Activated naive CD4-positive, alpha-beta T cell treated with anti-CD3 and anti-CD28 coated beads for 36 hours (primary cell): ENCODE results near the gene LRP5. TPM values are rescaled to one million over a fixed set of nuclear protein-coding genes. Genes with fewer than 3 reads are reported as not detected.
A peak's percentile ranks its signal among the peaks of the same experiment; 100 is the strongest.

Experiments used
- CTCF ChIA-PET: fragments of 350-600 bp; sonication (Branson Sonifier 250); formaldehyde crosslinking; loops from one replicate; lab custom pipeline; 2021; ENCODE audit warnings: antibody characterized with exemption; lab: Charles Lee
- DNase-seq: peaks from one replicate; pipeline ENCODE4 v3.0.0-alpha.2; 2020
- H3K27ac Mint-ChIP-seq: one replicate; pipeline ENCODE4 v1.8.0; 2021; ENCODE audit warnings: mild to moderate bottlenecking, mixed read lengths
- H3K27me3 Mint-ChIP-seq: one replicate; pipeline ENCODE4 v1.8.0; 2021; ENCODE audit warnings: low read depth, mixed read lengths
- H3K36me3 Mint-ChIP-seq: one replicate; pipeline ENCODE4 v1.8.0; 2021; ENCODE audit warnings: low read depth, mixed read lengths
- H3K4me1 Mint-ChIP-seq: one replicate; pipeline ENCODE4 v1.8.0; 2021; ENCODE audit warnings: low read depth, mixed read lengths
- H3K4me3 Mint-ChIP-seq: one replicate; pipeline ENCODE4 v1.8.0; 2021; ENCODE audit warnings: mild to moderate bottlenecking, moderate library complexity, mixed read lengths
- H3K9me3 Mint-ChIP-seq: one replicate; pipeline ENCODE4 v1.8.0; 2021; ENCODE audit warnings: mixed read lengths
- intact Hi-C: fragments of 100-400 bp; cut with micrococcal nuclease; formaldehyde crosslinking; loops from one replicate; pipeline ENCODE4 v1.15.1; 2023
- total RNA-seq, 2 experiments: library from RNA; stranded (reverse); gene quantifications; one replicate each; pipeline ENCODE4 v1.2.3, GENCODE V29; 2021

LRP5 gene
- total RNA-seq, 2 experiments from 2014 or later = 14.3 to 17.1 TPM

- CTCF ChIA-PET = no interaction called here
- Mint-ChIP-seq H3K27me3 (no peaks in the 10 kb centered on the region), H3K36me3 (peaks cover 5% of the 10 kb centered on the region), H3K27ac (no peak overlapping the region), H3K9me3 (no peaks in the 10 kb centered on the region), H3K4me3 (no peak overlapping the region), H3K4me1 (no peaks in the 10 kb centered on the region)
- DNase-seq = peak; percentile 12
- intact Hi-C loops = no loop called here
Observed at GRCh38 chr11:68402355-68403031, 90.1 kb downstream of the LRP5 start.

GRCh38 chr11:68403424-68403823 lies 91.0 kb downstream of the LRP5 start:
- Mint-ChIP-seq H3K27ac (no peak overlapping the region), H3K36me3 (peaks cover 5% of the 10 kb centered on the region), H3K27me3 (no peaks in the 10 kb centered on the region), H3K4me1 (no peaks in the 10 kb centered on the region), H3K4me3 (no peak overlapping the region), H3K9me3 (no peaks in the 10 kb centered on the region)
- no peak for DNase-seq
- CTCF ChIA-PET = no interaction called here
- intact Hi-C loops = no loop called here

GRCh38 chr11:68403831-68404230 lies 91.4 kb downstream of the LRP5 start:
- CTCF ChIA-PET = no interaction called here
- Mint-ChIP-seq H3K9me3 (no peaks in the 10 kb centered on the region), H3K4me3 (no peak overlapping the region), H3K36me3 (peaks cover 5% of the 10 kb centered on the region), H3K27ac (no peak overlapping the region), H3K4me1 (no peaks in the 10 kb centered on the region), H3K27me3 (no peaks in the 10 kb centered on the region)
- intact Hi-C loops = no loop called here
- DNase-seq = no peak

GRCh38 chr11:68406324-68407313 lies 94.2 kb downstream of the LRP5 start:
- intact Hi-C loops = no loop called here
- no peak for DNase-seq
- Mint-ChIP-seq H3K4me3 (no peak overlapping the region), H3K4me1 (no peaks in the 10 kb centered on the region), H3K36me3 (peaks cover 5% of the 10 kb centered on the region), H3K27me3 (no peaks in the 10 kb centered on the region), H3K9me3 (no peaks in the 10 kb centered on the region), H3K27ac (no peak overlapping the region)
- CTCF ChIA-PET = interaction anchor here (0.9 kb wide), 1 partner anchor 21 kb away, joined by 3 read pairs; no protein-coding TSS in a partner anchor

- Mint-ChIP-seq H3K4me1 (no peaks in the 10 kb centered on the region), H3K27ac (no peak overlapping the region), H3K9me3 (no peaks in the 10 kb centered on the region), H3K4me3 (no peak overlapping the region), H3K27me3 (no peaks in the 10 kb centered on the region), H3K36me3 (peaks cover 5% of the 10 kb centered on the region)
- intact Hi-C loops = no loop called here
- DNase-seq = no peak
- CTCF ChIA-PET = no interaction called here
Observed at GRCh38 chr11:68408512-68408911, 96.1 kb downstream of the LRP5 start.

- no peaks in the 10 kb centered on the region for H3K9me3 Mint-ChIP-seq
Observed at GRCh38 chr11:68409748-68410344, 97.5 kb downstream of the LRP5 start.

GRCh38 chr11:68411501-68411991 lies 99.2 kb downstream of the LRP5 start:
- H3K36me3 Mint-ChIP-seq = peaks cover 8% of the 10 kb centered on the region
- intact Hi-C loops = no loop called here
- H3K4me3 Mint-ChIP-seq = no peak overlapping the region
- H3K27me3 Mint-ChIP-seq = no peaks in the 10 kb centered on the region
- H3K4me1 Mint-ChIP-seq = no peaks in the 10 kb centered on the region
- no peak overlapping the region for H3K27ac Mint-ChIP-seq
- no peaks in the 10 kb centered on the region for H3K9me3 Mint-ChIP-seq
- CTCF ChIA-PET = interaction anchor here (0.6 kb wide), 1 partner anchor 218 kb away, joined by 6 read pairs; no protein-coding TSS in a partner anchor
- DNase-seq = no peak

More at GRCh38 chr11:68409748-68410344, 97.5 kb downstream of the LRP5 start:
- Mint-ChIP-seq H3K27ac (no peak overlapping the region), H3K27me3 (no peaks in the 10 kb centered on the region), H3K4me3 (no peak overlapping the region), H3K4me1 (no peaks in the 10 kb centered on the region), H3K36me3 (peaks cover 8% of the 10 kb centered on the region)
- intact Hi-C loops = no loop called here
- CTCF ChIA-PET = no interaction called here
- DNase-seq = no peak

GRCh38 chr11:68412593-68413475 lies 100.4 kb downstream of the LRP5 start:
- no peaks in the 10 kb centered on the region for H3K9me3 Mint-ChIP-seq
- H3K27ac Mint-ChIP-seq = no peak overlapping the region
- peaks cover 6% of the 10 kb centered on the region for H3K36me3 Mint-ChIP-seq
- intact Hi-C loops = no loop called here
- CTCF ChIA-PET = interaction anchor here (0.6 kb wide), 1 partner anchor 31 kb away, joined by 3 read pairs; no protein-coding TSS in a partner anchor
- DNase-seq = peak; percentile 9
- no peaks in the 10 kb centered on the region for H3K27me3 Mint-ChIP-seq
- H3K4me3 Mint-ChIP-seq = no peak overlapping the region
- no peaks in the 10 kb centered on the region for H3K4me1 Mint-ChIP-seq

- no peak overlapping the region for H3K27ac Mint-ChIP-seq
- intact Hi-C loops = no loop called here
- no peak overlapping the region for H3K4me3 Mint-ChIP-seq
- H3K9me3 Mint-ChIP-seq = no peaks in the 10 kb centered on the region
- H3K4me1 Mint-ChIP-seq = no peaks in the 10 kb centered on the region
- H3K36me3 Mint-ChIP-seq = peaks cover 6% of the 10 kb centered on the region
- no peak for DNase-seq
- H3K27me3 Mint-ChIP-seq = no peaks in the 10 kb centered on the region
- CTCF ChIA-PET = no interaction called here
Observed at GRCh38 chr11:68413591-68413999, 101.2 kb downstream of the LRP5 start.

GRCh38 chr11:68414496-68415221 lies 102.3 kb downstream of the LRP5 start:
- DNase-seq = no peak
- no peaks in the 10 kb centered on the region for H3K9me3 Mint-ChIP-seq
- CTCF ChIA-PET = no interaction called here
- intact Hi-C loops = no loop called here
- H3K4me1 Mint-ChIP-seq = no peaks in the 10 kb centered on the region
- H3K36me3 Mint-ChIP-seq = peaks cover 6% of the 10 kb centered on the region
- H3K27ac Mint-ChIP-seq = no peak overlapping the region
- no peak overlapping the region for H3K4me3 Mint-ChIP-seq
- H3K27me3 Mint-ChIP-seq = no peaks in the 10 kb centered on the region

GRCh38 chr11:68416070-68416578 lies 103.7 kb downstream of the LRP5 start:
- Mint-ChIP-seq H3K27me3 (no peaks in the 10 kb centered on the region), H3K9me3 (no peaks in the 10 kb centered on the region), H3K27ac (no peak overlapping the region), H3K4me3 (no peak overlapping the region), H3K36me3 (peaks cover 12% of the 10 kb centered on the region), H3K4me1 (no peaks in the 10 kb centered on the region)
- no peak for DNase-seq
- CTCF ChIA-PET = no interaction called here
- intact Hi-C loops = no loop called here
